NK-92 (cell line): Measurements from ENCODE around the gene PGM2L1.
"Not testable (repeated sequence)": the region's sequence is repeated elsewhere in the genome, so short reads cannot be mapped to it uniquely, and the experiment has no call there.

Source experiments
- DNase-seq: peaks from one replicate; lab custom pipeline; 2025; ENCODE audit not compliant: unreplicated experiment; lab: John Stamatoyannopoulos, UW

Gene PGM2L1

GRCh38 chr11:74403607-74404321 is 5.5 kb upstream of the PGM2L1 start:
- DNase-seq = no peak

DNA sequence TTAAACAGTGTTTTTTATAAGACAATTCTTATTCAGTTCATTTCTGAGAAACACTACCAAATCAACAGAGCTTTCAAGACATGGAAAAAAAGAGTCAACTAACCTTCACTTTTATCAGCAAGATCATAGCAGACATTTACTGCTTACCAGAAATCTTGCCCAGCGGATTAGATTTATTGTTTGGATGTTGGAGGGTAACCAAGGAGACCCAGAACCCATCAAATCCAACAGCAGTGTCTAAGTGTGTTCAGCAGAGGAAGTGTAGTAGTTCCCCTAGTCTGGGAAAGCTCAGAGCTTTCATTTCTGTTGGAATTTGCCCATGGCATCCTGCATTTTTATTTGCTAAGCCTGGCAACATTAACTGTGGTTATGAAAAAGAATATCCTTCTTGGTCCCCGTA is 2.4 kb upstream of the PGM2L1 start:
- no peak for DNase-seq

- no peak for DNase-seq
These were observed 561 bp downstream of the PGM2L1 start for GRCh38 chr11:74397501-74398243.

GRCh38 chr11:74392256-74392655 is 6.0 kb downstream of the PGM2L1 start:
- no peak for DNase-seq

- DNase-seq = no peak
These were observed 7.0 kb downstream of the PGM2L1 start for GRCh38 chr11:74391193-74391592.

DNA sequence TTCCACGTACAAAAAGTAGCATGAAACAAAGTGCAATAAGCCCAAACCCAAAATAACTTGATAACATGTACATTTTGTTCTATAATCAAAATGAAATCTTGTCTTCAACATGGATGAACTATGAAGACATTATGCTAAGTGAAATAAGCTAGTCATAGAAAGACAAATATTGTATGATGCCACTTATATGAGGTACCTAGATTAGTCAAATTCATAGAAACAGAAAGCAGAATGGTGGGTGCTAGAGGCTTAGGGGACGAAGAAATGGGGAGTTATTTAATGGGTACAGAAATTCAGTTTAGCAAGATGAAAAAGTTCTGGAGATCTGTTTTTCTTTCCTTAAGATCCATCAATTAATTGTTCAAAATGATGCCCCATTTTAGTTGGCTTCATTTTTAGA is 7.5 kb downstream of the PGM2L1 start:
- no peak for DNase-seq

DNA sequence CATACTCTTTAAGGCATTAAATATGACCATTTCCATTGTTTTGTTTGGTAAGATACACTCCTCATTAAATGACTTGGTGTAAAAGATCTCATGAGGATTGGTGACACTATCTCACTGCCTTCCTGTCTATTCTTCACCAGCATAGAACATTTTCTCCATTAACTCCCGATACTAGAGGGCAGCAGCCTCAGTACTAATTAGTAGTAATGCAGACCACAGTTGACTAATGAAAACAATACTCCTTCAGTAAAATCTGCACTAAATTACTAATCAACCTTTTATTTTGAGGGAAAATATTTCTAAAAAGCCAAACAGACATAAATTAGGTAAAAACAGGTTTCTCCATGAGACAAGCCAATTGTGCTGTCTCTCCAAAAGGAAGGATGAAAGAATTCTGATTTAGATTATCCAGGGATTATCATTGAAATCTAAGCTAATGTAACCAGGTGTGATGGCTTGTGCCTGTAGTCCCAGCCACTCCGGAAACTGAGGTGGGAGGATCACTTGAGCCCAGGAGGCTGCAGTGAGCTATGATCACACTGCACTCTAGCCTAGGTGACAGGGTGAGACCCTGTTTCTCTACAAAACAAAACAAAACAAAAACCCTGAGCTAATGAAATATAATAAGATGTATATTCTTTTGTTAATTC is 9.4 kb downstream of the PGM2L1 start:
- DNase-seq = no peak

DNA sequence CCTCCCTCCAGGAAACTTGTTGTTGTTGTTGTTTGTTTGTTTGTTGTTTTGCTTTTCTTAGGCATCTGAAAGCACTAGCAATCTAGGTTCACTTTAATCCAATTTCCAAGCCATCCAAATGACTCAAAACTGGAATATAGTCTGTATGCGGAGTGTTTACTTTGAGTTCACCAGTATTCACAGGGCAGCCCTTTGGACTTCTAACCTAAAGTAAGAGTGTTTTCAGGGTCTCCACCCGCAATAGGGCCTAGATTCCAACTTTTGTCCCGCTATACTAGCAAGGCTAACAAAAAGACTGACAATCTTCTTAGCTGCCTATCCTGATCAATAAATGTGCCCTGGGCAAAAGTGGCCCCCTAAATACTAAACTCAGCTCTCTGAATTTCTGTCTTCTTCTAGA is 13.6 kb downstream of the PGM2L1 start:
- no peak for DNase-seq

DNA sequence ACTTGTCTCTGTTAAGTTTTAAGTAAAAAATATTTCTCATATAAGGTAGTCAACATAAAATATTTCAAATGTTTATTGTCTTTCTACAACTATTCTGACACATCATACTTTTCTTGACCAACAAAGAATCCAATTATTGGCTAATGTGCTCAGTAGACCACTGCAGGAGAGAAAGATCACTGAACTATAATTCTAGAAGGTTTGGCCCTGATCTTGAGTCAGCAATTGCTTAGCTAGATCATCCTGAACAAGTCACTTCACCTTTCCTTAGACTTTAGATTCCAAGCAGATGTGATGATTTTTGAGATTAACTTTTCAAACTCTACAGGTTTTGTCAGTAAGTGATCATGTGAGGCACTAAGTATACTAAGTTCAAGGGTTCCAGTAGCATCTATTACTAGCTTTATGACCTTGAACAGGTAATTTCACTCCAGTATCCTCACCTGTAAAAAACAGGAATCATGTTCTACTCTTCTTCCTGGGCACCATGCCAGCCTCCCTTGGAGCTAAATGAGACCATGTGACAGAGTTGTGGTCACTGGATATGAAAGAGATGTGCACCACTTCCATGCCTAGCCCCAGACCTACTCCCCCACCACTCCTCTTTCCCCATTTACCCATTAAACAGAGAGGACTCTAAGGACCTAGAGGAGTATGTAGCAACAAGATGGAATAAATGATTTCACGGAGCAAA is 17.3 kb downstream of the PGM2L1 start:
- no peak for DNase-seq

- DNase-seq = no peak
These were observed 20.5 kb downstream of the PGM2L1 start for GRCh38 chr11:74377689-74378088.

DNA sequence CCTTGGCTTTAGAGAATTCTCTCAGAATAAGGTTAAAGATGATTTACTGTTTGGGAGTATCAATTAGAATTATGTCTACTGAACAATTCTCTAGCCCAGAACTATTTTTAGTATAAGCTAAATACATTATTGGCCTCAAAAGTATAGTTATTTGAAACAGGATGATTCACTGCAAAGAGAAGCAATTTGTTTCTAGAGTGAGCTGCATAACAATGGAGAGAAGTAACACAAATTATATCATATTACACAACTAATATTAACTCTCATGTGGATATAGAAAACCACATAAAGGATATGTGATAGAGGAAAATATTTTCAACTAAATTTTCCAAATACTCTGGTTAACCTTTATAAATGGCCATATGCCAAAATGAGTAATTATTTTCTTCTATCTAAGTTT is 24.9 kb downstream of the PGM2L1 start:
- no peak for DNase-seq

GRCh38 chr11:74371269-74372052 is 26.8 kb downstream of the PGM2L1 start:
- DNase-seq = no peak

DNA sequence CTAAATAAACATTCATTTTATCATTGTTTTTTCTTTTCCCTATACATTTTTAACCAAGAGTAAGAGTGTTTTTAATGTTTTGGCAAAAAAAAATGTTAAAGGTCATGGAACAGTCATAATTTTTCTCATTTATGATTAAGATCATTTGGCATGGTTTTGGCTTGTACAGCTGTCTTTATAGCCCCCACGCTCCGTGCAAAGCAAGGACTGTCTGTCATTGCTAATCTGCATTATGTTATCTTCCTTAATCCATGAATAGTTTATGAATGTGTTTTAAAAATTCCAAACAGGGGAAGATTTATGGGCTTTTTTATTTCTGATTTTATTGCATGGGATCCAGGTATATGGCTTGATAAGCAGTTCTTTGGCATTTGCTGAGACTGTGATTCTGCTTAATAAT is 28.1 kb downstream of the PGM2L1 start:
- DNase-seq = no peak

- no peak for DNase-seq
These were observed 30.4 kb downstream of the PGM2L1 start for GRCh38 chr11:74367881-74368280.

- no peak for DNase-seq
These were observed 31.7 kb downstream of the PGM2L1 start for GRCh38 chr11:74366576-74366975.

DNA sequence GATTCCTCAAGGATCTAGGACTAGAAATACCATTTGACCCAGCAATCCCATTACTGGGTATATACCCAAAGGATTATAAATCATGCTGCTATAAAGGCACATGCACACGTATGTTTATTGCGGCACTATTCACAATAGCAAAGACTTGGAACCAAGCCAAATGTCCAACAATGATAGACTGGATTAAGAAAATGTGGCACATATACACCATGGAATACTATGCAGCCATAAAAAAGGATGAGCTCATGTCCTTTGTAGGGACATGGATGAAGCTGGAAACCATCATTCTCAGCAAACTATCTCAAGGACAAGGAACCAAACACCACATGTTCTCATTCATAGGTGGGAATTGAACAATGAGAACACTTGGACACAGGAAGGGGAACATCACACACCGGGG is 32.4 kb downstream of the PGM2L1 start:
- not testable (repeated sequence) for DNase-seq

DNA sequence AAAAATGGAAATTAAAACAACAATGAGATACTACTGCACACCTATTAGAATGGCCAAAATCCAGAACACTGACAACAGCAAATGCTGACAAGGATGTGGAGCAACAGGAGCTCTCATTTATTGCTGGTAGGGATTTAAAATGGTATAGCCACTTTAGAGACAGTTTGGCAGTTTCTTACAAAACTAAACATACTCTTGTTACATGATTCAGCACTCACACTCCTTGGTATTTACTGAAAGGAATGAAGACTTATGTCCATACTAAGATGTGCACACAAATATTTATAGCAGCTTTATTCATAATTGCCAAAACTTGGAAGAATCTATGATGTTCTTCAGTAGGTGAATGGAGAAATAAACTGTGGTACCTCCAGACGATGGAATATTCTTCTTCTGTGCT is 40.8 kb downstream of the PGM2L1 start:
- no peak for DNase-seq

DNA sequence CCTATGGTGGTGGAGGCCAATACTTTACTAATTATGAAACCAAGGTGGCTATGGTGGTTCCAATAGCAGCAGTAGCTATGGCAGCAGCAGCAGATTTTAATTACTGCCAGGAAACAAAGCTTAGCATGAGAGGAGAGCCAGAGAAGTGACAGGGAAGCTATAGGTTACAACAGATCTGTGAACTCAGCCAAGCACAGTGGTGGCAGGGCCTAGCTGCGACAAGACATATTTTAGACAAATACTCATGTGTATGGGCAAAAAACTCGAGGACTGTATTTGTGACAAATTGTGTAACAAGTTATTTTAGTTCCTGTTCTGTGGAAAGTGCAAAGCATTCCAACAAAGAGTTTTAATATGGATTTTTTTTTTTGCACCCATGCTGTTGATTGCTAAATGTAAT is 42.6 kb downstream of the PGM2L1 start:
- no peak for DNase-seq

- DNase-seq = no peak
These were observed 44.2 kb downstream of the PGM2L1 start for GRCh38 chr11:74354036-74354435.

GRCh38 chr11:74347381-74347780 is 50.9 kb downstream of the PGM2L1 start:
- no peak for DNase-seq

GRCh38 chr11:74345420-74345819 is 52.8 kb downstream of the PGM2L1 start:
- DNase-seq = no peak
